Testis (tissue), 2 donors: ENCODE measurements around the gene HOXD1.

ENCODE experiments used
- POLR2A ChIP-seq: fragments of 450-650 bp; IDR thresholded peaks from one replicate; pipeline ENCODE4 v1.6.1; 2017; ENCODE audit warnings: antibody characterized with exemption, mild to moderate bottlenecking, moderate library complexity
- TF ChIP-seq, protein P1 (sequence below), 3 experiments: fragments of 450-650 bp in 2 of 3; fragments of 200-600 bp in 1 of 3; sonication (generic) in 1 of 3; IDR thresholded peaks; one replicate each; pipeline ENCODE4 v1.5.1; 2016 to 2019; ENCODE audit warnings: antibody characterized with exemption in 3 of 3, mild to moderate bottlenecking in 2 of 3, moderate library complexity in 1 of 3

DNA sequence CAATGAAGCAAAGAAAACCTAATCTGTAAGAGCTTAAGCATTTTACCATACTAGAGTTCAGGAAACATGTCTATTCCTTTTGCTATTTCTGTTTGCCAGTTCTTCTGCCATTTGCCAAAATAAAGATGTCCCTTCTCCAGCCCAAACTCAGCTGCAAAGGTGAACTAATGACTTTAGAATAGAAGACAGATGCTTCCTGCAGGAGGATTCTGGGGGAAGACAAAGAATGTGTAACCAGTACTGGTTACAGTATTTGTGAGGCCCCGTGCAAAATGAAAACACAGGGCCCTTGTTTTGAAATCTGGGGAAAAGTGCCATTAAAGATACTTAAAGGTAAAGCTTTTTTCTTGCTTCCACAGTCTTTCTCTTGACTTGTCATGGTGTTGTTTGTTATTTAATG lies 46.5 kb downstream of the HOXD1 start:
- TF ChIP-seq, protein P1, sequence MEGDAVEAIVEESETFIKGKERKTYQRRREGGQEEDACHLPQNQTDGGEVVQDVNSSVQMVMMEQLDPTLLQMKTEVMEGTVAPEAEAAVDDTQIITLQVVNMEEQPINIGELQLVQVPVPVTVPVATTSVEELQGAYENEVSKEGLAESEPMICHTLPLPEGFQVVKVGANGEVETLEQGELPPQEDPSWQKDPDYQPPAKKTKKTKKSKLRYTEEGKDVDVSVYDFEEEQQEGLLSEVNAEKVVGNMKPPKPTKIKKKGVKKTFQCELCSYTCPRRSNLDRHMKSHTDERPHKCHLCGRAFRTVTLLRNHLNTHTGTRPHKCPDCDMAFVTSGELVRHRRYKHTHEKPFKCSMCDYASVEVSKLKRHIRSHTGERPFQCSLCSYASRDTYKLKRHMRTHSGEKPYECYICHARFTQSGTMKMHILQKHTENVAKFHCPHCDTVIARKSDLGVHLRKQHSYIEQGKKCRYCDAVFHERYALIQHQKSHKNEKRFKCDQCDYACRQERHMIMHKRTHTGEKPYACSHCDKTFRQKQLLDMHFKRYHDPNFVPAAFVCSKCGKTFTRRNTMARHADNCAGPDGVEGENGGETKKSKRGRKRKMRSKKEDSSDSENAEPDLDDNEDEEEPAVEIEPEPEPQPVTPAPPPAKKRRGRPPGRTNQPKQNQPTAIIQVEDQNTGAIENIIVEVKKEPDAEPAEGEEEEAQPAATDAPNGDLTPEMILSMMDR (IDR thresholded peaks at IDR 0.05): no peak
- no peak for TF ChIP-seq POLR2A
